Fibroblast of lung (primary cell): Measurements from ENCODE around the gene LIMS1.

Experiments used
- EZH2 ChIP-seq: IDR thresholded peaks from 2 replicates; pipeline ENCODE4 v1.5.1; 2012; ENCODE audit warnings: low read length, control low read depth, mild to moderate bottlenecking; ENCODE audit errors: missing control alignments
- TF ChIP-seq, protein P1 (sequence below), 2 donors: IDR thresholded peaks in 1 of 2; conservative IDR thresholded peaks in 1 of 2; 1 replicate in 1 of 2; 2 replicates in 1 of 2; pipeline ENCODE4 v1.5.1; 2011 to 2012; ENCODE audit warnings: low read length in 2 of 2, control low read depth in 1 of 2, inconsistent platforms in 1 of 2, low read depth in 1 of 2, mild to moderate bottlenecking in 1 of 2

DNA sequence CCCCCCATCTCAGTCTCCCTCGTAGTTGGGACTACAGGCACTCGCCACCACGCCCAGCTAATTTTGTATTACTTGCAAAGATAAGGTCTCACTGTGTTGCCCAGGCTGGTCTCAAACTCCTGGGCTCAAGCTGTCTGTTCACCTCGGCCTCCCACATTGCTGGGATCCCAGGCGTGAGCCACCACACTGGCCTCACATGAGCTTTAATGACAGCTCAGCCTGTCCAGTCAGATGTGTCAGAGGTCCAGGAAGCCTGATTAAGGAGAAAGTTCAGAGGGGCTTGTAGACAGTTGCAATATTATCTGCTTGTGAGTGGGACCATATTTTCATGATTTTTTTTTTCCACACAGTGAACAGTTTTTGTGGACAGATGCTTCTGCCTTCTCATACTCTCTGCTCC, 82.0 kb downstream of the LIMS1 start:
- TF ChIP-seq, protein P1, sequence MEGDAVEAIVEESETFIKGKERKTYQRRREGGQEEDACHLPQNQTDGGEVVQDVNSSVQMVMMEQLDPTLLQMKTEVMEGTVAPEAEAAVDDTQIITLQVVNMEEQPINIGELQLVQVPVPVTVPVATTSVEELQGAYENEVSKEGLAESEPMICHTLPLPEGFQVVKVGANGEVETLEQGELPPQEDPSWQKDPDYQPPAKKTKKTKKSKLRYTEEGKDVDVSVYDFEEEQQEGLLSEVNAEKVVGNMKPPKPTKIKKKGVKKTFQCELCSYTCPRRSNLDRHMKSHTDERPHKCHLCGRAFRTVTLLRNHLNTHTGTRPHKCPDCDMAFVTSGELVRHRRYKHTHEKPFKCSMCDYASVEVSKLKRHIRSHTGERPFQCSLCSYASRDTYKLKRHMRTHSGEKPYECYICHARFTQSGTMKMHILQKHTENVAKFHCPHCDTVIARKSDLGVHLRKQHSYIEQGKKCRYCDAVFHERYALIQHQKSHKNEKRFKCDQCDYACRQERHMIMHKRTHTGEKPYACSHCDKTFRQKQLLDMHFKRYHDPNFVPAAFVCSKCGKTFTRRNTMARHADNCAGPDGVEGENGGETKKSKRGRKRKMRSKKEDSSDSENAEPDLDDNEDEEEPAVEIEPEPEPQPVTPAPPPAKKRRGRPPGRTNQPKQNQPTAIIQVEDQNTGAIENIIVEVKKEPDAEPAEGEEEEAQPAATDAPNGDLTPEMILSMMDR (conservative IDR thresholded peaks at IDR 0.05 in 1 of 2, IDR thresholded peaks at IDR 0.05 in 1 of 2; ENCODE audit: low read depth in 1 of 2, low read length in 2 of 2) = no peak
- TF ChIP-seq EZH2 = no peak
